ENCODE results near the gene C22orf23. TPM values are rescaled to one million over a fixed set of nuclear protein-coding genes. Genes with fewer than 3 reads are reported as not detected.

Gene C22orf23
- total and polyA plus RNA-seq, 9 of the 15 experiments (the other 6 are each of a cell fraction or from before 2014, with no cell fraction given): 0.25 to 1.0 (median 0.53) TPM

DNA sequence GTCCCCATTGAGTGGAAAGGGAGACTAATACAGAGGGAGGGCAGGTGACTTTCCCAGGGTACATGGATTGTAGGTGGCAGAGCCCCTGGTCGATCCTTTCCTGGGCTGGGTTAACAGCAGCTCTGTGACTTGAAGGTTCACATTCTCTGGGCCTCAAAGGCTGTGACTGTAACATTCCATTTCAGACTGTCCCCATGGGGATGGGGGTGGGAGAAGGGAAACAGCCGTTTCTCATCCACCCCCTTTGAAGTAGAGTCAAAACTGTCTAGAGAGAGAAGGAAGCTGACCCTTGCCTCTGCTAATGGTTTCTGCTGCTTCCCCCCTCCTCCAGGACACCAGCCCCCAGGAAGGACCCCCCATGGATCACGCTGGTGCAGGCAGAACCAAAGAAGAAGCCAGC lies 28.1 kb downstream of the C22orf23 start:
- Histone ChIP-seq H3K4me2 (ENCODE audit: insufficient read depth, low read length) (no peak overlapping the region), H3K9me3 (replicated peaks; ENCODE audit: control insufficient read depth, insufficient read depth, low read depth, low read length) (no peaks in the 10 kb centered on the region), H3K27me3 (ENCODE audit: control insufficient read depth in 2 of 2, insufficient read depth in 2 of 2, low read length in 2 of 2) (no peaks in the 10 kb centered on the region), H2AFZ (ENCODE audit: low read depth, low read length) (no peak overlapping the region), H3K9ac (ENCODE audit: insufficient read depth in 1 of 2, low read depth in 2 of 2, low read length in 2 of 2) (no peak overlapping the region), H3K36me3 (ENCODE audit: control insufficient read depth, insufficient read depth, low read length) (peaks cover 18% of the 10 kb centered on the region; the same call in 2 of the 3 replicates), H3K4me1 (replicated peaks in 1 of 2; ENCODE audit: control insufficient read depth in 2 of 2, insufficient read depth in 2 of 2, low read length in 2 of 2) (peaks cover 0 to 12% of the 10 kb centered on the region in 2 experiments; a peak in 1 of 5 replicates), H3K79me2 (ENCODE audit: control insufficient read depth, insufficient read depth, low read length) (no peaks in the 10 kb centered on the region), H3K4me3 (no peak overlapping the region), H3K9me1 (ENCODE audit: control insufficient read depth, insufficient read depth, low read length) (no peaks in the 10 kb centered on the region), H4K20me1 (replicated peaks; ENCODE audit: control insufficient read depth, insufficient read depth, low read length) (no peaks in the 10 kb centered on the region), H3K27ac (ENCODE audit: extremely low read depth, low read depth, low read length) (no peak overlapping the region)
- no peak for TF ChIP-seq HDAC8 (tag; IDR thresholded peaks at IDR 0.05)
- no peak for TF ChIP-seq OTX1 (CRISPR knock-in tag; IDR thresholded peaks at IDR 0.05)
- TF ChIP-seq SMAD1 (IDR thresholded peaks at IDR 0.05; ENCODE audit: low read depth, low read length, partially characterized antibody): no peak
- DNase-seq (ENCODE audit: extremely low read depth in 1 of 4, low spot score in 3 of 4) (no peak), ATAC-seq (no peak), FAIRE-seq (no peak)
- in situ Hi-C loops (cut with MboI): no loop called here
- no TSS peak for BruUV-seq (replicated peaks)
- POLR2A ChIA-PET: interaction anchor here (0.7 kb wide), 1 partner anchor 198 kb away, joined by 3 read pairs; no protein-coding TSS in a partner anchor
- CTCF ChIA-PET (ENCODE audit: low intra/inter-chr PET ratio): no interaction called here
- intact Hi-C loops (cut with micrococcal nuclease): no loop called here
- WGBS (ENCODE audit: insufficient coverage, low coverage, missing lambda C conversion rate): 41% methylated on average over 2 of the region's 3 CpGs

DNA sequence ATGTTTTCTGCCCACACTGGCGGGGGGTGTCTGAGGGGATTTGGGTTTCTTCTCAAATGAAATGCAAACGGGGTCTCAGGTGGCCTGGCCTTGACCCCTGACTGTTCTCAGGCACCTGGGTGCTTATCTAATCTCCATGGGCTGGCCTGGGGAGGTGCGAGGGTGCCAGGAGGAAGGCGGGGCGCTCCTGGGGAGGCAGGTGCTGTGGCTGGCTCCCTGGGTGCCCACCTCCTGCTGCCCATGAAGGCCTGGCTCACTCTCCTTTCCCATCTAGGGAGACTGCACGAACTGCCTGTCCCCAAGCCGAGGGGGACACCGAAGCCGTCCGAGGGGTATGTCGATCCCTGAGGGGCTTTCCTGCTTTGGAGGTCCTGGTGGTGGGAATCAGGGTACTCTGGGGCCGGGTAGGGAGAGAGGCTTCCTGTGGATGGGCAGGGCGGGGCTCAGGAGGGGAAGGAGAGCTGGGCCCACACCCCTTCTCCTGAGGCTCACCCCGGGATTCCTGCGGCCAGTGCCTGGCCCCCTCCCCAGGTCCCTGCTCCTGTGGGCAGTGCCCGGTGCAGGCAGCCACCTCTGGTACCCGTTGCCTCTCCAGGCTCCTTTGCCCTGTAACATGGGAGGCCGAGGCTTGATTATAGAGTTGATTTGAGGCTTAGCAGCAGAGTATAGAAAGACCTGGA lies 28.9 kb downstream of the C22orf23 start:
- Histone ChIP-seq H3K4me3 (no peak overlapping the region), H3K36me3 (ENCODE audit: control insufficient read depth, insufficient read depth, low read length) (peaks cover 18% of the 10 kb centered on the region; the same call in 2 of the 3 replicates), H3K4me2 (ENCODE audit: insufficient read depth, low read length) (no peak overlapping the region), H3K9ac (ENCODE audit: insufficient read depth in 1 of 2, low read depth in 2 of 2, low read length in 2 of 2) (peak overlapping the region in 1 of 2 experiments; percentile 45; a peak in 1 of 4 replicates), H3K27me3 (ENCODE audit: control insufficient read depth in 2 of 2, insufficient read depth in 2 of 2, low read length in 2 of 2) (no peaks in the 10 kb centered on the region), H3K27ac (ENCODE audit: extremely low read depth, low read depth, low read length) (no peak overlapping the region), H3K79me2 (ENCODE audit: control insufficient read depth, insufficient read depth, low read length) (no peaks in the 10 kb centered on the region), H3K4me1 (replicated peaks in 1 of 2; ENCODE audit: control insufficient read depth in 2 of 2, insufficient read depth in 2 of 2, low read length in 2 of 2) (peaks cover 0 to 10% of the 10 kb centered on the region in 2 experiments; a peak in 1 of 5 replicates), H2AFZ (ENCODE audit: low read depth, low read length) (no peak overlapping the region), H3K9me3 (replicated peaks; ENCODE audit: control insufficient read depth, insufficient read depth, low read depth, low read length) (no peaks in the 10 kb centered on the region), H4K20me1 (replicated peaks; ENCODE audit: control insufficient read depth, insufficient read depth, low read length) (no peaks in the 10 kb centered on the region), H3K9me1 (ENCODE audit: control insufficient read depth, insufficient read depth, low read length) (no peaks in the 10 kb centered on the region)
- 45% methylated on average over 2 of the region's 18 CpGs for WGBS (ENCODE audit: insufficient coverage, low coverage, missing lambda C conversion rate)
- BruUV-seq (replicated peaks): no TSS peak
- ATAC-seq (no peak), FAIRE-seq (no peak), DNase-seq (ENCODE audit: extremely low read depth in 1 of 4, low spot score in 3 of 4) (no peak)
- TF ChIP-seq HDAC3 (IDR thresholded peaks at IDR 0.05; ENCODE audit: borderline replicate concordance, partially characterized antibody) (no peak), RBFOX2 (IDR thresholded peaks at IDR 0.05; ENCODE audit: low read depth, low read length) (0 out of 2 replicates have a peak, but pooled peaks have one; percentile 14), ZNF76 (CRISPR knock-in tag; IDR thresholded peaks at IDR 0.05; ENCODE audit: borderline replicate concordance) (no peak), POLR2G (IDR thresholded peaks at IDR 0.05; ENCODE audit: low read depth, low read length) (peak; percentile 40)
- intact Hi-C loops (cut with micrococcal nuclease): no loop called here
- POLR2A ChIA-PET: interaction anchor here (0.5 kb wide), 1 partner anchor 27 kb away, joined by 3 read pairs; no protein-coding TSS in a partner anchor
- CTCF ChIA-PET (ENCODE audit: low intra/inter-chr PET ratio): no interaction called here
- in situ Hi-C loops (cut with MboI): no loop called here

Data from K562 (cell line).